GM12878 (cell line): ENCODE measurements around the gene SLC4A5.

Source experiments
- CHD2 ChIP-seq: IDR thresholded peaks from 2 replicates; pipeline ENCODE4 v1.6.1; 2011; ENCODE audit warnings: low read depth, low read length, improper control_type of control experiment, borderline replicate concordance
- CTCF ChIP-seq, 3 experiments: IDR thresholded peaks in 2 of 3; conservative IDR thresholded peaks in 1 of 3; 2 replicates each; pipeline ENCODE4 v1.5.1; 2011; ENCODE audit warnings: low read depth in 3 of 3, low read length in 3 of 3, mild to moderate bottlenecking in 3 of 3, control low read depth in 2 of 3, moderate library complexity in 2 of 3, inconsistent platforms in 1 of 3, mixed read lengths in 1 of 3; ENCODE audit not compliant: control insufficient read depth in 2 of 3, insufficient read depth in 1 of 3; ENCODE audit errors: extremely low read depth in 1 of 3
- E2F4 ChIP-seq: IDR thresholded peaks from 2 replicates; pipeline ENCODE4 v1.6.1; 2012; ENCODE audit warnings: low read depth, low read length, improper control_type of control experiment
- GABPA ChIP-seq: IDR thresholded peaks from 2 replicates; pipeline ENCODE4 v1.6.1; 2014; ENCODE audit warnings: antibody characterized with exemption, low read depth, mild to moderate bottlenecking, inconsistent platforms
- IKZF1 ChIP-seq: fragments of 450-650 bp; conservative IDR thresholded peaks from 2 replicates; pipeline ENCODE4 v1.6.1; 2017; ENCODE audit warnings: antibody characterized with exemption, mild to moderate bottlenecking
- MAX ChIP-seq: IDR thresholded peaks from 2 replicates; pipeline ENCODE4 v1.6.1; 2012; ENCODE audit warnings: low read depth, low read length, improper control_type of control experiment
- NR2F1 ChIP-seq: fragments of 450-650 bp; conservative IDR thresholded peaks from 2 replicates; pipeline ENCODE4 v1.6.1; 2017; ENCODE audit warnings: mild to moderate bottlenecking
- POLR2AphosphoS5 ChIP-seq: IDR thresholded peaks from 2 replicates; pipeline ENCODE4 v1.6.1; 2011; ENCODE audit warnings: mild to moderate bottlenecking, low read length, inconsistent platforms
- SIX5 ChIP-seq: IDR thresholded peaks from 2 replicates; pipeline ENCODE4 v1.6.1; 2011; ENCODE audit warnings: mild to moderate bottlenecking, low read depth, low read length, moderate library complexity; ENCODE audit not compliant: severe bottlenecking
- SMARCA5 ChIP-seq: fragments of 450-650 bp; IDR thresholded peaks from 2 replicates; pipeline ENCODE4 v1.6.1; 2017; ENCODE audit warnings: mild to moderate bottlenecking
- USF1 ChIP-seq: IDR thresholded peaks from 2 replicates; pipeline ENCODE4 v1.6.1; 2011; ENCODE audit warnings: borderline replicate concordance, low read depth, mild to moderate bottlenecking, moderate library complexity, mixed read lengths, low read length; ENCODE audit not compliant: insufficient read depth; ENCODE audit errors: extremely low read length
- ZNF217 ChIP-seq: fragments of 450-650 bp; IDR thresholded peaks from 2 replicates; pipeline ENCODE4 v1.6.1; 2017; ENCODE audit warnings: antibody characterized with exemption, mild to moderate bottlenecking

- TF ChIP-seq SMARCA5 (no peak), POLR2AphosphoS5 (no peak), MAX (no peak), ZNF217 (no peak), CHD2 (no peak), CTCF (IDR thresholded peaks at IDR 0.05 in 2 of 3, conservative IDR thresholded peaks at IDR 0.05 in 1 of 3; ENCODE audit: control insufficient read depth in 2 of 3, extremely low read depth in 1 of 3, insufficient read depth in 1 of 3, low read depth in 3 of 3, low read length in 3 of 3) (no peak), USF1 (no peak), NR2F1 (no peak), GABPA (no peak), SIX5 (no peak), E2F4 (no peak), IKZF1 (no peak)
Observed at GRCh38 chr2:74349889-74350288, 6.7 kb upstream of the SLC4A5 start.
